GM19035 (cell line): Measurements from ENCODE around the gene PTGER3.

Experiments
- ATAC-seq: cut with Tn5 transposase; IDR thresholded peaks from one replicate; pipeline ENCODE4 v1.9.1; 2021; ENCODE audit not compliant: unreplicated experiment

Gene PTGER3

GRCh38 chr1:71047635-71048607 is at the start of gene PTGER3:
TSS of gene PTGER3 (minus strand) at chr1:71047816. CDS start at chr1:71047577, 239 bp downstream.
- peak; percentile 37 for ATAC-seq

DNA sequence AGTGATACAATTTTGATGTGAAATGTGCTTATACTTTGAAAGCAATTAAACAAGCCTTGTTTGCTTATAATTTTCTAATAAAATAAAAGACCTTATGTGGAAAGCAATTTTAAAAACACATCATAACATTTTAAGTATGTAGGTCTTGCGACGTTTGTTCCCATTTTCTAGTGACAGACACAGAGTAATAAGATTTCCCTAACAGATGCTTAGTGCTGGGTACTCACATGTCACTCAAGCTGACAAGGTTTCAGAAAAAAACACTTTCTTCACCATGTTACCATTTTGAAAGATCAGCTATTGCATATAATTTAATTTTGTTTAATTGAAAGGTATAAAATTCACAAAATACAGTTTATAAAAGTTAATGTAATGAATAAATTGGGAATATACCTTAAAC is 47.3 kb upstream of the PTGER3 start:
- no peak for ATAC-seq

GRCh38 chr1:71093938-71094337 is 46.3 kb upstream of the PTGER3 start:
- ATAC-seq = no peak

DNA sequence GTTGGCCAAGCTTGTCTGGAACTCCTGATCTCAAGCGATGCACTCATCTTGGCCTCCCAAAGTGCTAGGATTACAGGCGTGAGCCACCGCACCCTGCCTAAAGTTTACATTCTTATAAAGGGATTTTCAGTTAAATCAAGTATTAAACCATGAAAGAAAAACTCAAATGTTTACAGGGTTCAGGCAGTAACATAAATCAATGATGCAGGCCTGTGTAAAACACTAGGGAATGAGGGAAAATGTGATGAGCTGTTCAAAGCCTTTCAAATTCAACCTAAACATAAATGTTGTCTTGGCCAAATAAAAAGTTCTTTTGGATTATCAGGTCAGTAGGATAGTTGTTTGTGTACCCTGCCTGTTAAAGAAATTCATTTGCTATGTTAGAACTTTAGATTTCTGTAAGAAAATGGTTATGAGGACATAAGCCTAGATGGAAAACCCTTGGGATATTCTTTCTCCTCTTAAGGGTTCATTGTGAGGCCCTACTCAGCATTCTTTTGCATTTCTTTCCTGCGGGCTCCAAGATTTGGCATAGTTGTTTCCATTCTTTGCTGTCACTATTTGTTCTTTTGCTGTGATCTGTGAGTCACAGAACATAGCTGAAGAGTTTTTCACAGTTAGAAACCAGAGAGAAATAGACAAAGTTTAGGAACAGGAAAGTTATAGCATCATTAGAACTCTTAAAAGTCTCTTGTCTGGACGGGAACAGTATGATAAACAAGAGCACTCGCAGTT is 42.1 kb upstream of the PTGER3 start:
- ATAC-seq = no peak

DNA sequence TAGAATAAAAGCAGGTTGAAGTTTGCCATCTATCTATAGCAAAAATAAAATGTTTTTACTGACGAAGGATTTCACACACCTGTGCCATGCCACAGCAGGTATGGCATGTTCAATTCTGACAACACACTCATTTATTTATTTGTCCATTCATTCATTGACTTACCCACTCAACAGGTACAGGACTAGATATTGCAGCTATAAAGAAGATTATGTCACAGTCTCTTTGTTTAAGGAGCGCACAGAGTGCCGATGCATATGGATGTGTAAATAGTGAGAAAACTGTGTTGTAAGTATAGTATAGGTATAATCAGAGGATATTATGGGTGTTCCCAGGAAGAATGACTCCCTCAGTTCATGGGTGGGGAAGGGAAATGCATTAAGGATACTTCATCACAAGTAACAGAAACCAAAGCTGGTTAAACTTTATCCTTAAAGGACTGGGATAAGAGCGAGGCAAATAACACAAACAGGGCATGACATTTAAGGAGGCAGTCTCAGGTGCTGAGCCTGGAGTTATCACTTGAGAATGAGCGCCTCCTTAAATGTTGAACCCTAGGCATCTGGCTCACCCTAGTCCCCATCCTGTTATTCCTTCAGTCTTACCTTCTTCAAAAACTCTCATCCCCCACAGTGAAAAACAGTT is 41.1 kb upstream of the PTGER3 start:
- ATAC-seq = no peak

GRCh38 chr1:71087713-71088112 is 40.1 kb upstream of the PTGER3 start:
- ATAC-seq = no peak

DNA sequence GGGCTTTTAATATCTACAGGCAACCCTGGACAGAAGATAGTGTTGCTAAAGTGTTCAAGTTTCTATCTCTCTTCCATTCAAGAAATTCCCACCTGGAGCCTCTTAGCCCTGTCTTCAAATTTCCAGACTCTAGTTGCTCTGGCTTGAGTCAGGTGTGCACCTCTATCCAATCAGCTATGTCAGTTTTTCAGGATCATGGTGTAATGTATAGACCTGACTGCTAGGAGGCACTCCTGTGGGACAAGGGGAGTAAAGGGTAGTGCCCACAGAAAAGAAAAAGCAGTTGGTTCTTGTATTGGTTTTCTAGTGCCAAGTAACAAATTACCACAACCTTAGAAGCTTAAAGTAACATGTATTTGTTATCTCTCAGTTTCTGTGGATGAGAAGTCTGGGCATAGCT is 39.4 kb upstream of the PTGER3 start:
- ATAC-seq = no peak

DNA sequence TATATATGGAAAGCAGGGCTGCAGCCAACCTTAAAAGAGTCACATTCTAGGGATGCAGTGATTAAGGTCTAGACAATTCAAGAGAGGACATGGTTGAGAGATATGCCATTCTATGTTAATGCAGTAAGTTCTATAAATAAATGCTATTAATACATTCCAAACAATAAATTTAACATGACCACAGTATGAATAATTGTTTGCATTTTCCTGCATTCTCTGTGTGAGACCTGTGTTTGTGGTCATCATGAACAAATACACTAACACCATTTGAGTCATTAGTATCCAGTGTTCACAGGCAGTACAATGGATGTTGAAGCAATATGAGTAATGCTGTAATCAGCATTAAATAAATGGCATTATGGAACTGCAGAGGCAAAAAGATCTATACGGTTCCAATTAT is 38.7 kb upstream of the PTGER3 start:
- ATAC-seq = no peak

DNA sequence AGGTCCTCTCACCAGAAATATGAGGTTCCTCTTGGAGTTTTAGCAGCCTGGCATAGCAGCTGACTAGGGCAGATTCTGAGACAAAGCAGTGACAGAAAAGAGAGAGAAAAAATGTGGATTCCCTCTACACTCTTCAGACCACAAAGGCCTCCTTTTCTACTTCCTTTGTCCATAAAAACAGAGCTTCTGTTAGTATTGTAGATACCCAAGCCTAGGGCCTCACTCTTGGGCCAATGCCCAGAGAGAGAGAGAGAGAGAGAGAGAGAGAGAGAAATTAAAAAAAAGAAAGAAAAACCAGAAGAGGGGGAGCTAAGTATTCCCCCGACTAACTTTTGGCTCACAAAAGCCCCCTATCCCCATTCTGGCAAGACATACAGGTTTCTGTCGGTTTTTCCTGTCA is 35.7 kb upstream of the PTGER3 start:
- ATAC-seq = no peak

GRCh38 chr1:71081697-71082080 is 34.1 kb upstream of the PTGER3 start:
- no peak for ATAC-seq

DNA sequence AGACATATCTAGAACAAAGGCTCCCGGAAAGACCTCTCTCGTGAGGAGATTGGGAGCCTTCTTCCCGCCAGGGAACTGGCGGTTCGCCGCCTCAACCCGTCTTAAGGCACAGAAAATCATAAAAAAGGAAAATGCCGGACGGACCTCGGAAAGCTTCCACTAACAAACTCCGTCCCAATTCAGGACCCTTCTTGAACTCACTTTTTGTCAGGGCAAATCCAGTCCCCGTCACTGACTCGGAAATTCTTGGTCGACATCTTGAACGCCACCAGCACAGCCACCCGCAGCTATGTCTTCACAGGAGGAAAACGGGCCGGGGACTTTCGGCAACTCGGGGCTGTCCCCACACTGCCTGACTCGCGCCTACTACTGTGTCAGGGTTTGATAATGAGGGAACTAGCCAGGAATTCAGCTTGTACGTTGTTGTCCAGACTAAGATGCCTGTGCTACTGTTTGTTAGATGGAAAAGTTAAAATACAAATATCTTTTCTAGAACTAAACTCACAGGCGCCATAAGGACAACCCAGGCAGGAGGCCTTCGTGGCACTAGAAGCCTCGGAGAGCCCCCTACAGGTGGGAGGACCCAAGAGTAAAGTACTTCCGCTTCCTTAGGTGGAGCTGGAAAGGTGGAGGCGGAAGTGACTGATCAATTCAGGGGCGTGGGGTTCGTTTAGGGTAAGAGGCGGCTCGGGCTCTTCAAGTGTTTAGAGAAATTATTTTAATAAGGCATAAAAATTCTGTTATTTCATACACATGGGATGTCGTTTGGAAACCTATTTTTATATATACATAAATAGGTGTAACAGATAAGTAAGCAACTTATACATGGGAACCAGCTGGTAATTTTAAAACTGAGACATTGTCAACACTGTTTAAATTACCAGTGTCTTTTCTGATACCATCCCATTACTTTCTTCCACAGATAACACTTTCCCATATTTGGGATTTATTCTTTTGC is 33.4 kb upstream of the PTGER3 start, which contains the start of gene ZRANB2:
Gene ZRANB2 (minus strand): TSS at position 297 of the 958 bp plus-strand sequence. CDS start 40 bp downstream, at position 257.
- ATAC-seq = peak; percentile 100

DNA sequence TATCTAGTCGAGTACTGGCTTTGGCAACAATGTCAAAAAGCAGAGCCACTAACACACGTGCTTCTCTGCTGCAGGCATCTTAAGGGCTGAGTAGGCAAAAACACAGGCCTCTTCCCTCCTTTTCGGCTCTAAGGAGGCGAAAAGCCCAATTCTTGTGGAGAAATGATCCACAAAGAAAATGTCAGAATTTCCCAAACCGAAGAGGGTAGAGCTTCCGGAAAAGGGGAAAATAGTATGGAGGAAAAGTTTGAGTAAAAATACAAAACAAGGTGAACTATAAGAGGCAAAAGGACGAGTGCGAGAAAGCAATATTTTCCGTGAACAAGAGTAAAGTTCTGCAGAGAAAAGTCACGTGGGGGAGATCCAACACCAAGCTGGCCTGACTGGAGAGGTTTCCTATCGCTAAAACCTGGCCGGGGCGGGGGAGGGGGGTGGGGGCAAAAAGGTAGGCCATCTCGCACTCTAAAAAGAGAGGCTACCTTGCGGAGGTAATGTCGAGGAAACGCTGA is 32.7 kb upstream of the PTGER3 start:
- peak; percentile 12 for ATAC-seq

GRCh38 chr1:71074681-71075080 is 27.1 kb upstream of the PTGER3 start:
- no peak for ATAC-seq

DNA sequence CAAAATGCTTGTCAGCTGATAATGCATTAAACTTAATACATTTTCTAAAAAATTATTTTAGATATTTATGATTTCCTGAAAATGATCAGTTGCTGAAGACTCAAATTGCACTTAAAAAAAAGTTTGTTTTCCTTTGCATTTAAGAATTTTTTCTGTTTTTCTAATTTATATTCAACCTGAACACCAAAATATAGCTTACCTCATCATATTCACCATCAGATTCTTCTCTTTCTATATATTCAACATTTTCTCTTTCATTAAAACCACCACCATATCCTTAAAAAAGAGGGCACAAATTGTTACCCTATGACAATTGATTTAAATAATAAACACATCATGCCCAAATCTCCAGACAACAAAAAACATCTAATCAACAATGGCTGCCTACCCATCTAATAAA is 24.7 kb upstream of the PTGER3 start:
- no peak for ATAC-seq

DNA sequence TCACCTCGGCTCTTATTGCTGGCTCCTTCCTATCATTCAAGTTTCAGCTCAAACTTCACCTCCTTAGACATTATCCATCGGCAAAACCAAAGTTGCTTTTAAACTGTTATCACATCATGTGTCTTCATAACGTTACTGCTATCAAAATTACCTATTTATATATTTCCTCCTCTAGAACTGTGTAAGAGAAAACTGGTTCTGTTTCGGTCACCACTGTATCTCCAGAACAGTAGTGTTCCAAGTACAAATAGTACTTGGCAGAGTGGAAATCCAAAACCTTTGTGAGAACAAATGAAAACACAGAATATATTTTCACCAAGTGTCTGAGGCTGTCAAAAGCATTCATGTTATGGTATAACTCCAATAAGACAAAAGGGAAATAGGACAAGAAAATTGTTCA is 24.1 kb upstream of the PTGER3 start:
- no peak for ATAC-seq

- ATAC-seq = peak; percentile 79
Measured at GRCh38 chr1:71068325-71069240, 21.0 kb upstream of the PTGER3 start.

GRCh38 chr1:71054791-71055190 is 7.2 kb upstream of the PTGER3 start:
- no peak for ATAC-seq

DNA sequence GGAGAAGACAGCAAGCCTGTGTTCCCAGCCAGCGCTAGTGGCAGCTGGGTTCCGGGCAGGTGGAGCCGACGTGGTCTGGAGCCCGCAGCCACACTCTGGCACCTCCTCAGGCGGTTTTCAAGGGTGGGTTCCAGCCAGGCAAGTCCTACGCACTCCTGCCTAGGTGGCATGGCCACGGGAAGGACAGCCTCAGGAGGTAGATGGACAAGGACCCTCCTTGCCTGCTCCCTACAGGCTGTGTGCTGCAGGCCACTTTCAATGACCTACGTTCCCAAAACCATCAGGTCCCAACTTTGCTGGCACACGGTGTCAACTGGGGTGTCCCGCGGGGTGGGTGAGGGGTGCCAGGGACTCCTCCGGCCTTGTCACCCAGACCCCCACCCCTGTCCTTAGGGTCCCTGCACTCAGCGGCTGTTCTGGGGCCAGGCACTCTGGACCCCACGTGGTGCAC is 6.7 kb upstream of the PTGER3 start:
- no peak for ATAC-seq

DNA sequence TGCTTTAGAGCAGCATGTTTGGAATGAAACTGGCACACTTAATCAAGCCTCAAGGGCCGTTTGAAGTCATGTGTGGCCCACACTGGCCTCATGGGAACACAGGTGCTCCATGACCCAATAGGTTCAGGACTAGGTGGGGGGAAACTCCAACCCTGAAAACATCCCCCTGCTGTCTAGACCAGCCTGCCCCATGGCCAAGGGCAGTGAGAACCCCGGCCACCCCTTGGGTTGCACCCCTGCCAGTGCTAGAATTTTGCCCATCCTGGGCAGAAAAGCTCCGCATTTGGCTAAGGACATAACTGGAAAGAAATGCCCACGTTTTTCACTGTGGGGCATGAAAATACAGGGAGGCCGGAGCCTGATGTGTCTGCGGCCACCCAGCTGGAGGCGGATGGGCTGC is 6.1 kb upstream of the PTGER3 start:
- ATAC-seq = no peak
